ENCODE data around the gene MRPL12. TPM values are rescaled to one million over a fixed set of nuclear protein-coding genes. Genes with fewer than 3 reads are reported as not detected.
A peak's percentile ranks its signal among the peaks of the same experiment; 100 is the strongest.

The MRPL12 gene
- total RNA-seq, 1 donor from 2014 or later = 54.1 TPM

DNA sequence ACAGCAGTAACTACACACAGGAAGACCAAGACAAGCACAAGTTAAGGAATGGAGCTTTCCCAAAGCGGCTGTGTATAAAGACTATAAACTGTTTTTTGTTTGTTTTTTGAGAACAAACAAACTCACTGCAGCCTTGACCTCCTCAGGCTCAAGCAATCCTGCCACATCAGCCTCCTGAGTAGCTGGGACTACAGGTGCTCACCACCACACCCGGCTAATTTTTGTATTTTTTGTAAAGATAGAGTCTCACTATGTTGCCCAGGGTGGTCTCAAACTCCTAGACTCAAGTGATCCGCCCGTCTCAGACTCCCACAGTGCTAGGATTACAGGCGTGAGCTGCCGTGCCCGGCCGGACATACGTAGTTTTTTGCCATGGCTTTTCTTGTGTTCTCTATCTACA lies 42.7 kb upstream of the MRPL12 start:
- H3K9me3 Mint-ChIP-seq = no peaks in the 10 kb centered on the region
- TF ChIP-seq, protein P1, sequence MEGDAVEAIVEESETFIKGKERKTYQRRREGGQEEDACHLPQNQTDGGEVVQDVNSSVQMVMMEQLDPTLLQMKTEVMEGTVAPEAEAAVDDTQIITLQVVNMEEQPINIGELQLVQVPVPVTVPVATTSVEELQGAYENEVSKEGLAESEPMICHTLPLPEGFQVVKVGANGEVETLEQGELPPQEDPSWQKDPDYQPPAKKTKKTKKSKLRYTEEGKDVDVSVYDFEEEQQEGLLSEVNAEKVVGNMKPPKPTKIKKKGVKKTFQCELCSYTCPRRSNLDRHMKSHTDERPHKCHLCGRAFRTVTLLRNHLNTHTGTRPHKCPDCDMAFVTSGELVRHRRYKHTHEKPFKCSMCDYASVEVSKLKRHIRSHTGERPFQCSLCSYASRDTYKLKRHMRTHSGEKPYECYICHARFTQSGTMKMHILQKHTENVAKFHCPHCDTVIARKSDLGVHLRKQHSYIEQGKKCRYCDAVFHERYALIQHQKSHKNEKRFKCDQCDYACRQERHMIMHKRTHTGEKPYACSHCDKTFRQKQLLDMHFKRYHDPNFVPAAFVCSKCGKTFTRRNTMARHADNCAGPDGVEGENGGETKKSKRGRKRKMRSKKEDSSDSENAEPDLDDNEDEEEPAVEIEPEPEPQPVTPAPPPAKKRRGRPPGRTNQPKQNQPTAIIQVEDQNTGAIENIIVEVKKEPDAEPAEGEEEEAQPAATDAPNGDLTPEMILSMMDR (IDR thresholded peaks at IDR 0.05; ENCODE audit: unreplicated experiment) = no peak
- no peak overlapping the region for H3K4me3 Mint-ChIP-seq
- H3K4me1 Mint-ChIP-seq = peaks cover 3% of the 10 kb centered on the region
- H3K27me3 Mint-ChIP-seq (ENCODE audit: low read depth) = no peaks in the 10 kb centered on the region
- DNase-seq (ENCODE audit: low spot score in 2 of 2, unreplicated experiment in 2 of 2) = no peak
- no peaks in the 10 kb centered on the region for H3K36me3 Mint-ChIP-seq
- H3K27ac Mint-ChIP-seq = no peak overlapping the region

DNA sequence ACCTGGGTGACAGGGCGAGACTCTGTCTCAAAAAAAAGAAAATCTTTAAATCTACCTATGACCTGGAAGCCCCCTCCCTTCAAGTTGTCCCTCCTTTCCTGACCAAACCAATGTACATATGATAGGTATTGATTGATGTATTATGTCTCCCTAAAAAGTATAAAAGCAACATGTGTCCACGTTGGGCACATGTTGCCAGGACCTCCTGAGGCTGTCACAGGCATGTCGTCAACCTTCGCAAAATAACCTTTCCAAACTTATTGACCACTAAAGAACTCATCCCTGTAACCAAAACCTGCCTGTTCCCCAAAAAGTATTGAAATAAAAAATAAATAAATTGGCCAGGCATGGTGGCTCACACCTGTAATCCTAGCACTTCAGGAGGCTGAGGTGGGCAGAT lies 41.2 kb upstream of the MRPL12 start:
- Mint-ChIP-seq H3K9me3 (no peaks in the 10 kb centered on the region), H3K4me3 (no peak overlapping the region), H3K36me3 (no peaks in the 10 kb centered on the region), H3K27ac (no peak overlapping the region), H3K27me3 (ENCODE audit: low read depth) (no peaks in the 10 kb centered on the region), H3K4me1 (peaks cover 14% of the 10 kb centered on the region)
- TF ChIP-seq, protein P1 (IDR thresholded peaks at IDR 0.05; ENCODE audit: unreplicated experiment) = no peak
- no peak for DNase-seq (ENCODE audit: low spot score in 2 of 2, unreplicated experiment in 2 of 2)

DNA sequence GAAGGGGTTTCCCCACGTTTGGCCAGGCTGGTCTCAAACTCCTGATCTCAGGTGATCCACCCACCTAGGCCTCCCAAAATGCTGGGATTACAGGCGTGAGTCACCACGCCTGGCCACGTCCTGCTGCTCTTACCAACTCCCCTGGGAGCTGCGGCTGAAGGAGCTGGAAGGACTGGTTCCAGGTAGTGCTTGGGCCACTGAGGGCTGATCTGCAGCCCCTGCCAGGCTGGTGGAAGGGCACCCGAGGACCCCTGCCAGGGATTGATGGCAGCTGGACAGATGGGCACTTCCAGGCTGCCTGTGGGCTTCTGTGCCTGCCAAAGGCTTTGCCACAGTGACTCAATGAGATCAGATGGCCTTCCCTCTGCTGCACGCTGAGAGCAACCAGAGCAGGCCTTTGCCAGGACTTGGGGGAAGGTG lies 39.1 kb upstream of the MRPL12 start:
- TF ChIP-seq, protein P1 (IDR thresholded peaks at IDR 0.05; ENCODE audit: unreplicated experiment) = no peak
- Mint-ChIP-seq H3K9me3 (no peaks in the 10 kb centered on the region), H3K27ac (no peak overlapping the region), H3K27me3 (ENCODE audit: low read depth) (no peaks in the 10 kb centered on the region), H3K36me3 (peaks cover 2% of the 10 kb centered on the region), H3K4me3 (no peak overlapping the region), H3K4me1 (peaks cover 26% of the 10 kb centered on the region)
- no peak for DNase-seq (ENCODE audit: low spot score in 2 of 2, unreplicated experiment in 2 of 2)

DNA sequence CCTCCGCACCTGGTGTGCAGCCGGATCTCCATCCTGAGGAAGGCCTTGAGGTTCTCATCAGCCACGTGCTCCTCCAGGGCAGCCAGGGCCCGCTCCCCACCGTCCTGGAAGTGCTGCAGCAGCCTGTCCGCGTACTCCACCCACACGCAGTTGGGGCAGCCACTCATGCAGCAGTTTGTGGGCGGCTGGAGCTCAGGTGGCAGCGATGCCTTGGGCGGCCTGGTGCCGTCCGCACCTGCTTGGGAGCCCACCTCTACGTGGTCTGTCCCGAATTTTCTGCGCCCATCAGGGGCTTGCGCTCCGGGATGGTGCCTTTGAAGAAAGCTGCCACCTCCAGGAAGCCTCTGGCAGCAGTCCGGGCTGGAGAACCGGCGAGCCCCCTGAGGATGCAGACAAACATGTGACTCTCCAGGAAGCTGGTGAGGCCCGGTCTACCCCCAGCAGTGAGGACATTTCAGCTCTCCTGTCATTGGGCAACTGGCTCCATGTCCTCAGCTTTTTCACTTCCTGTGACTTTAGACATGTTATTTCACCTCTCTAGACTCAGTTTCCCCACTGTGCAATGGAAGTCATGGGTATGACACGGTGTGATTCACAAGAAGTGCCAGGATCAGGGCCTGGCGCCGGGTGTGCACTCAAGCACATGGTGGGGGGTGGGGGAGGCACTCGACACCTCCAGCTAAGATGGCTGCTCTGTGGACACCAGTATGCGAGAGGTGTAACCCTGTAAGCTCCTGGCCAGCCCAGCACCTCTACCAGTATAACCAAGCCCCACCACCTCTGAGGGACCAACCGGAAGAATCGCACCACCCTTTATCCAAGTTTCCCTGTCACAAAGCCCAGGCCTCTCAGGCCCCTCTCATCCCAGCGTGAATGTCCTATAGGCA lies 37.7 kb upstream of the MRPL12 start:
- TF ChIP-seq, protein P1 (IDR thresholded peaks at IDR 0.05; ENCODE audit: unreplicated experiment) = no peak
- H3K9me3 Mint-ChIP-seq = no peaks in the 10 kb centered on the region
- H3K4me3 Mint-ChIP-seq = peak overlapping the region; percentile 91
- DNase-seq (ENCODE audit: low spot score in 2 of 2, unreplicated experiment in 2 of 2) = no peak
- H3K36me3 Mint-ChIP-seq = peaks cover 8% of the 10 kb centered on the region
- H3K4me1 Mint-ChIP-seq = peaks cover 22% of the 10 kb centered on the region
- peak overlapping the region; percentile 98 for H3K27ac Mint-ChIP-seq
- no peaks in the 10 kb centered on the region for H3K27me3 Mint-ChIP-seq (ENCODE audit: low read depth)

DNA sequence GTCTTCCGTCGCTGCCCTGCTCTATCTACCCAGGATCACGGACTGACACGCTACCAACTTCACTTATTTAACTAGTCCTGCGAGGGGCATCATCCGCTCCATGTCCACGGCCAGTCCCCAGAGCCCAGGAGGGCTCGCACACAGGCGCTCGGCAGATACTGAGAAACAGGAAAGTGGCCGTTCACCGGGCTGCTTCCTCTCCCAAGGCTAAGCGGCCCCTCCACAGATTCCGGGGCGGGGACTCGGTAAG lies 37.1 kb upstream of the MRPL12 start:
- H3K27ac Mint-ChIP-seq = peak overlapping the region; percentile 98
- DNase-seq (ENCODE audit: low spot score in 2 of 2, unreplicated experiment in 2 of 2) = no peak
- TF ChIP-seq, protein P1 (IDR thresholded peaks at IDR 0.05; ENCODE audit: unreplicated experiment) = no peak
- H3K9me3 Mint-ChIP-seq = no peaks in the 10 kb centered on the region
- H3K4me1 Mint-ChIP-seq = peaks cover 22% of the 10 kb centered on the region
- no peaks in the 10 kb centered on the region for H3K27me3 Mint-ChIP-seq (ENCODE audit: low read depth)
- peak overlapping the region; percentile 91 for H3K4me3 Mint-ChIP-seq
- peaks cover 8% of the 10 kb centered on the region for H3K36me3 Mint-ChIP-seq

All from mesothelial cell of epicardium (in vitro differentiated cells).